ENCODE results near the gene RPL27A.

DNA sequence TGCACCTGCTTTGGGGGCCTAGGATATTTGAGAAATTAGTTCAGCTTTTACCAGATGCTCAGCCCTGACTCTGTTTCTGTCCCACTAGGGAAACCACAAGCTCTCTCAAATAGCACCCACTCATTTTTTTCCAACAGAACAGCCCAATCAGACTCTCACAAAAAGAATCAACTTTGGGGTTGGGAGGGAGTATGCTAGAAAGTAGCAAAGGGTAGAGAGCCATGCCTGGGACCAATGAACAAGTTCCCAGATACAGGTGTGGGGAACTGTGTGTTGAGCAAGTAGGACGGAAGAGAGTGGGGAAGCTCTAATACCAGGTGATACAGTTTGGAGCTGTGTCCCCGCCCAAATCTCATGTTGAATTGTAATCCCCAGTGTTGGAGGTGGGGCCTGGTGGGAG is 41.3 kb upstream of the RPL27A start:
- TF ChIP-seq, protein P1, sequence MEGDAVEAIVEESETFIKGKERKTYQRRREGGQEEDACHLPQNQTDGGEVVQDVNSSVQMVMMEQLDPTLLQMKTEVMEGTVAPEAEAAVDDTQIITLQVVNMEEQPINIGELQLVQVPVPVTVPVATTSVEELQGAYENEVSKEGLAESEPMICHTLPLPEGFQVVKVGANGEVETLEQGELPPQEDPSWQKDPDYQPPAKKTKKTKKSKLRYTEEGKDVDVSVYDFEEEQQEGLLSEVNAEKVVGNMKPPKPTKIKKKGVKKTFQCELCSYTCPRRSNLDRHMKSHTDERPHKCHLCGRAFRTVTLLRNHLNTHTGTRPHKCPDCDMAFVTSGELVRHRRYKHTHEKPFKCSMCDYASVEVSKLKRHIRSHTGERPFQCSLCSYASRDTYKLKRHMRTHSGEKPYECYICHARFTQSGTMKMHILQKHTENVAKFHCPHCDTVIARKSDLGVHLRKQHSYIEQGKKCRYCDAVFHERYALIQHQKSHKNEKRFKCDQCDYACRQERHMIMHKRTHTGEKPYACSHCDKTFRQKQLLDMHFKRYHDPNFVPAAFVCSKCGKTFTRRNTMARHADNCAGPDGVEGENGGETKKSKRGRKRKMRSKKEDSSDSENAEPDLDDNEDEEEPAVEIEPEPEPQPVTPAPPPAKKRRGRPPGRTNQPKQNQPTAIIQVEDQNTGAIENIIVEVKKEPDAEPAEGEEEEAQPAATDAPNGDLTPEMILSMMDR (IDR thresholded peaks at IDR 0.05): no peak
- no peak for TF ChIP-seq EZH2 (IDR thresholded peaks at IDR 0.05)

Data from neural progenitor cell (in vitro differentiated cells).